K562 (cell line): Measurements from ENCODE around the gene LMAN2L. TPM values are rescaled to one million over a fixed set of nuclear protein-coding genes. Genes with fewer than 3 reads are reported as not detected.

Experiments used
- BCOR ChIP-seq: fragments of 450-650 bp; IDR thresholded peaks from 2 replicates; pipeline ENCODE4 v1.6.1; 2016
- HDAC2 ChIP-seq: fragments of 450-650 bp; IDR thresholded peaks from 2 replicates; pipeline ENCODE4 v1.6.1; 2016; ENCODE audit warnings: mild to moderate bottlenecking
- MTF1 ChIP-seq: fragments of 250-450 bp; sonication (Bioruptor Pico); IDR thresholded peaks from 2 replicates; pipeline ENCODE4 v1.9.0; 2021; ENCODE audit warnings: moderate library complexity, mild to moderate bottlenecking, inconsistent platforms, borderline replicate concordance
- NCOA2 ChIP-seq, 2 experiments: fragments of 450-650 bp; IDR thresholded peaks; 2 replicates each; pipeline ENCODE4 v1.6.1; 2018; ENCODE audit warnings: mild to moderate bottlenecking in 2 of 2, moderate library complexity in 1 of 2; ENCODE audit not compliant: partially characterized antibody in 2 of 2
- RBM17 ChIP-seq: fragments of 200-400 bp; formaldehyde crosslinking; IDR thresholded peaks from 2 replicates; pipeline ENCODE4 v1.6.1; 2017; ENCODE audit warnings: low read depth, mild to moderate bottlenecking, low read length, borderline replicate concordance
- TOE1 ChIP-seq, 2 experiments: fragments of 450-650 bp in 1 of 2; sonication (generic) in 1 of 2; formaldehyde crosslinking in 1 of 2; IDR thresholded peaks; 2 replicates each; pipeline versions ENCODE4 v1.7.1 to v1.8.0; 2016 to 2022; ENCODE audit warnings: borderline replicate concordance in 2 of 2, mild to moderate bottlenecking in 2 of 2, antibody characterized with exemption in 1 of 2, inconsistent platforms in 1 of 2, low read depth in 1 of 2, missing genetic modification reagents in 1 of 2, moderate library complexity in 1 of 2
- ZBTB17 ChIP-seq: fragments of 450-650 bp; formaldehyde crosslinking; IDR thresholded peaks from 2 replicates; pipeline ENCODE4 v1.4.0; 2020; ENCODE audit warnings: mild to moderate bottlenecking
- polyA plus RNA-seq, 8 experiments: library from polyadenylated mRNA; depleted of rRNA in 4 of 8; stranded (reverse) in 5 of 8; unstranded in 3 of 8; fragments of >200 nt; fragmentation: Nextera tagmentation in 2 of 8; fragmentation: Illumina TruSeq in 1 of 8; extraction: Ambion mirVana in 2 of 8; extraction: Trizol in 1 of 8; gene quantifications; 2 replicates each; pipeline versions ENCODE4 v1.2.1 to v1.2.3, GENCODE V29; 2011 to 2014; ENCODE audit warnings: inconsistent platforms in 1 of 8, missing spikeins in 1 of 8
- total RNA-seq, 7 experiments: library from RNA; depleted of rRNA in 6 of 7; stranded (reverse); fragments of >200 nt in 6 of 7; fragmentation: Illumina TruSeq in 2 of 7; extraction: Trizol in 2 of 7; gene quantifications; 2 replicates each; pipeline versions ENCODE4 v1.2.1 to v1.2.3, GENCODE V29; 2011 to 2021; ENCODE audit warnings: low replicate concordance in 1 of 7
- TF ChIP-seq, protein P1 (sequence below): fragments of 200-600 bp; sonication (generic); IDR thresholded peaks from one replicate; pipeline ENCODE4 v1.6.1; 2012; ENCODE audit warnings: mild to moderate bottlenecking, low read depth, low read length, inconsistent platforms
- TF ChIP-seq, protein P2 (sequence below): sonication (generic); formaldehyde crosslinking; IDR thresholded peaks from 2 replicates; pipeline ENCODE4 v1.8.0; 2023; ENCODE audit warnings: mild to moderate bottlenecking, missing genetic modification reagents
- TF ChIP-seq, protein P3 (sequence below): fragments of 250-450 bp; sonication (Bioruptor Pico); IDR thresholded peaks from 2 replicates; pipeline ENCODE4 v1.9.0; 2021; ENCODE audit warnings: mild to moderate bottlenecking

Gene LMAN2L
- total and polyA plus RNA-seq, 9 of the 15 experiments (the other 6 are each of a cell fraction or from before 2014, with no cell fraction given) = 7.2 to 37.7 (median 12.5) TPM

DNA sequence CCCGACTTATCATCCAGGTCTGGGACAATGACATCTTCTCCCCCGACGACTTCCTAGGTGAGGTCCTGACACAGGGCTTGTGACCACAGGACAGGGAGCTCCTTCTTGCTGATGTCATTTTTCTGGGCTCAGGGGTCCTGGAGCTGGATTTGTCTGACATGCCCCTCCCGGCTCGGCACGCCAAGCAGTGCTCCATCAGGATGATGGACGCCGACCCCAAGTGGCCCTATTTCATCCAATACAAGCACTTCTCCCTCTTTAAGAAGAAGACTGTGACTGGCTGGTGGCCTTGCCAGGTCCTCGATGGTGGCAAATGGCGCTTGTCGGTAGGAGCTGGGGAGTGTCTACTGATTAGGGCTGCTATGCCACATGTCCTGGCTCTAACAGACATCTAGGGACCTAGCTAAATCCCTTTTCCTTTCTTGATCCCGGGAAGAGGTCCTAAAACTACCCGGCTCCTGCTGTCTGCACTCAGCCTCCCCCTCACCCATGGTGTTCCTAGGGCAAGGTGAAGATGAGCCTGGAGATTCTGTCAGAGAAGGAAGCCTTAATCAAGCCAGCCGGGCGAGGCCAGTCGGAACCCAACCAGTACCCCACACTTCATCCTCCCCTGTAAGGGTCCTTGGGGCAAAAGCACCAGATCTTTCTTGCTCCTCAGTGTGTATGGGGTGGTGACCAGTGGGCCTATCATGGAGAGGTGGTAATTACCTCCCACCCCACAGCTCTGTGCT, 36.7 kb downstream of the LMAN2L start (continued):
- TF ChIP-seq MTF1 (CRISPR knock-in tag) (no peak), BCOR (no peak), TOE1 (IDR thresholded peaks at IDR 0.05; ENCODE audit: borderline replicate concordance) (no peak), TOE1 (CRISPR knock-in tag; IDR thresholded peaks at IDR 0.05; ENCODE audit: borderline replicate concordance, low read depth) (no peak), NCOA2 (IDR thresholded peaks at IDR 0.05; ENCODE audit: partially characterized antibody in 2 of 2) (no peak), RBM17 (no peak), ZBTB17 (CRISPR knock-in tag) (no peak), HDAC2 (no peak)
- TF ChIP-seq, protein P1, sequence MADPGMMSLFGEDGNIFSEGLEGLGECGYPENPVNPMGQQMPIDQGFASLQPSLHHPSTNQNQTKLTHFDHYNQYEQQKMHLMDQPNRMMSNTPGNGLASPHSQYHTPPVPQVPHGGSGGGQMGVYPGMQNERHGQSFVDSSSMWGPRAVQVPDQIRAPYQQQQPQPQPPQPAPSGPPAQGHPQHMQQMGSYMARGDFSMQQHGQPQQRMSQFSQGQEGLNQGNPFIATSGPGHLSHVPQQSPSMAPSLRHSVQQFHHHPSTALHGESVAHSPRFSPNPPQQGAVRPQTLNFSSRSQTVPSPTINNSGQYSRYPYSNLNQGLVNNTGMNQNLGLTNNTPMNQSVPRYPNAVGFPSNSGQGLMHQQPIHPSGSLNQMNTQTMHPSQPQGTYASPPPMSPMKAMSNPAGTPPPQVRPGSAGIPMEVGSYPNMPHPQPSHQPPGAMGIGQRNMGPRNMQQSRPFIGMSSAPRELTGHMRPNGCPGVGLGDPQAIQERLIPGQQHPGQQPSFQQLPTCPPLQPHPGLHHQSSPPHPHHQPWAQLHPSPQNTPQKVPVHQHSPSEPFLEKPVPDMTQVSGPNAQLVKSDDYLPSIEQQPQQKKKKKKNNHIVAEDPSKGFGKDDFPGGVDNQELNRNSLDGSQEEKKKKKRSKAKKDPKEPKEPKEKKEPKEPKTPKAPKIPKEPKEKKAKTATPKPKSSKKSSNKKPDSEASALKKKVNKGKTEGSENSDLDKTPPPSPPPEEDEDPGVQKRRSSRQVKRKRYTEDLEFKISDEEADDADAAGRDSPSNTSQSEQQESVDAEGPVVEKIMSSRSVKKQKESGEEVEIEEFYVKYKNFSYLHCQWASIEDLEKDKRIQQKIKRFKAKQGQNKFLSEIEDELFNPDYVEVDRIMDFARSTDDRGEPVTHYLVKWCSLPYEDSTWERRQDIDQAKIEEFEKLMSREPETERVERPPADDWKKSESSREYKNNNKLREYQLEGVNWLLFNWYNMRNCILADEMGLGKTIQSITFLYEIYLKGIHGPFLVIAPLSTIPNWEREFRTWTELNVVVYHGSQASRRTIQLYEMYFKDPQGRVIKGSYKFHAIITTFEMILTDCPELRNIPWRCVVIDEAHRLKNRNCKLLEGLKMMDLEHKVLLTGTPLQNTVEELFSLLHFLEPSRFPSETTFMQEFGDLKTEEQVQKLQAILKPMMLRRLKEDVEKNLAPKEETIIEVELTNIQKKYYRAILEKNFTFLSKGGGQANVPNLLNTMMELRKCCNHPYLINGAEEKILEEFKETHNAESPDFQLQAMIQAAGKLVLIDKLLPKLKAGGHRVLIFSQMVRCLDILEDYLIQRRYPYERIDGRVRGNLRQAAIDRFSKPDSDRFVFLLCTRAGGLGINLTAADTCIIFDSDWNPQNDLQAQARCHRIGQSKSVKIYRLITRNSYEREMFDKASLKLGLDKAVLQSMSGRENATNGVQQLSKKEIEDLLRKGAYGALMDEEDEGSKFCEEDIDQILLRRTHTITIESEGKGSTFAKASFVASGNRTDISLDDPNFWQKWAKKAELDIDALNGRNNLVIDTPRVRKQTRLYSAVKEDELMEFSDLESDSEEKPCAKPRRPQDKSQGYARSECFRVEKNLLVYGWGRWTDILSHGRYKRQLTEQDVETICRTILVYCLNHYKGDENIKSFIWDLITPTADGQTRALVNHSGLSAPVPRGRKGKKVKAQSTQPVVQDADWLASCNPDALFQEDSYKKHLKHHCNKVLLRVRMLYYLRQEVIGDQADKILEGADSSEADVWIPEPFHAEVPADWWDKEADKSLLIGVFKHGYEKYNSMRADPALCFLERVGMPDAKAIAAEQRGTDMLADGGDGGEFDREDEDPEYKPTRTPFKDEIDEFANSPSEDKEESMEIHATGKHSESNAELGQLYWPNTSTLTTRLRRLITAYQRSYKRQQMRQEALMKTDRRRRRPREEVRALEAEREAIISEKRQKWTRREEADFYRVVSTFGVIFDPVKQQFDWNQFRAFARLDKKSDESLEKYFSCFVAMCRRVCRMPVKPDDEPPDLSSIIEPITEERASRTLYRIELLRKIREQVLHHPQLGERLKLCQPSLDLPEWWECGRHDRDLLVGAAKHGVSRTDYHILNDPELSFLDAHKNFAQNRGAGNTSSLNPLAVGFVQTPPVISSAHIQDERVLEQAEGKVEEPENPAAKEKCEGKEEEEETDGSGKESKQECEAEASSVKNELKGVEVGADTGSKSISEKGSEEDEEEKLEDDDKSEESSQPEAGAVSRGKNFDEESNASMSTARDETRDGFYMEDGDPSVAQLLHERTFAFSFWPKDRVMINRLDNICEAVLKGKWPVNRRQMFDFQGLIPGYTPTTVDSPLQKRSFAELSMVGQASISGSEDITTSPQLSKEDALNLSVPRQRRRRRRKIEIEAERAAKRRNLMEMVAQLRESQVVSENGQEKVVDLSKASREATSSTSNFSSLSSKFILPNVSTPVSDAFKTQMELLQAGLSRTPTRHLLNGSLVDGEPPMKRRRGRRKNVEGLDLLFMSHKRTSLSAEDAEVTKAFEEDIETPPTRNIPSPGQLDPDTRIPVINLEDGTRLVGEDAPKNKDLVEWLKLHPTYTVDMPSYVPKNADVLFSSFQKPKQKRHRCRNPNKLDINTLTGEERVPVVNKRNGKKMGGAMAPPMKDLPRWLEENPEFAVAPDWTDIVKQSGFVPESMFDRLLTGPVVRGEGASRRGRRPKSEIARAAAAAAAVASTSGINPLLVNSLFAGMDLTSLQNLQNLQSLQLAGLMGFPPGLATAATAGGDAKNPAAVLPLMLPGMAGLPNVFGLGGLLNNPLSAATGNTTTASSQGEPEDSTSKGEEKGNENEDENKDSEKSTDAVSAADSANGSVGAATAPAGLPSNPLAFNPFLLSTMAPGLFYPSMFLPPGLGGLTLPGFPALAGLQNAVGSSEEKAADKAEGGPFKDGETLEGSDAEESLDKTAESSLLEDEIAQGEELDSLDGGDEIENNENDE = no peak
- TF ChIP-seq, protein P2, sequence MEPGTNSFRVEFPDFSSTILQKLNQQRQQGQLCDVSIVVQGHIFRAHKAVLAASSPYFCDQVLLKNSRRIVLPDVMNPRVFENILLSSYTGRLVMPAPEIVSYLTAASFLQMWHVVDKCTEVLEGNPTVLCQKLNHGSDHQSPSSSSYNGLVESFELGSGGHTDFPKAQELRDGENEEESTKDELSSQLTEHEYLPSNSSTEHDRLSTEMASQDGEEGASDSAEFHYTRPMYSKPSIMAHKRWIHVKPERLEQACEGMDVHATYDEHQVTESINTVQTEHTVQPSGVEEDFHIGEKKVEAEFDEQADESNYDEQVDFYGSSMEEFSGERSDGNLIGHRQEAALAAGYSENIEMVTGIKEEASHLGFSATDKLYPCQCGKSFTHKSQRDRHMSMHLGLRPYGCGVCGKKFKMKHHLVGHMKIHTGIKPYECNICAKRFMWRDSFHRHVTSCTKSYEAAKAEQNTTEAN (CRISPR knock-in tag) = no peak
- TF ChIP-seq, protein P3, sequence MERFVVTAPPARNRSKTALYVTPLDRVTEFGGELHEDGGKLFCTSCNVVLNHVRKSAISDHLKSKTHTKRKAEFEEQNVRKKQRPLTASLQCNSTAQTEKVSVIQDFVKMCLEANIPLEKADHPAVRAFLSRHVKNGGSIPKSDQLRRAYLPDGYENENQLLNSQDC (CRISPR knock-in tag) = no peak
- TF ChIP-seq, all 486 proteins: peak for 0
